Measurements from ENCODE around the gene PYHIN1.
A peak's percentile ranks its signal among the peaks of the same experiment; 100 is the strongest.
"Not testable (repeated sequence)": the region's sequence is repeated elsewhere in the genome, so short reads cannot be mapped to it uniquely, and the experiment has no call there.

The PYHIN1 gene

DNA sequence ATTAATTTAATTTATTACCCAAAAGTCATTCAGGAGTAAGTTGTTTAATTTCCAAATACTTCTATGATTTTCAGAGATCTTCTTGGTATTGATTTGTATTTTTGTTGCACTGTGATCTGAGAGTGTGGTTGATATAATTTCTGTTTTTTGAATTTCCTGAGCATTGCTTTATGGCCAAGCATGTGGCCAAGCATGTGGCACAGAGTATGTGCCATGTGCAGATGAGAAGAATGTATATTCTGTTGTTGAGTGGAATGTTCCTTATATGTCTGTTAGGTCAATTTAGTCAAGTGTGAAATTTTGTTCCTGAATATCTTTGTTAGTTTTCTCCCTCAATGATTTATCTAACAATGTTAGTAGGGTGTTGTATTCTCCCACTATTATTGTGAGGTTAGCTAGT is 53.0 kb downstream of the PYHIN1 start:
- no peak for DNase-seq

DNA sequence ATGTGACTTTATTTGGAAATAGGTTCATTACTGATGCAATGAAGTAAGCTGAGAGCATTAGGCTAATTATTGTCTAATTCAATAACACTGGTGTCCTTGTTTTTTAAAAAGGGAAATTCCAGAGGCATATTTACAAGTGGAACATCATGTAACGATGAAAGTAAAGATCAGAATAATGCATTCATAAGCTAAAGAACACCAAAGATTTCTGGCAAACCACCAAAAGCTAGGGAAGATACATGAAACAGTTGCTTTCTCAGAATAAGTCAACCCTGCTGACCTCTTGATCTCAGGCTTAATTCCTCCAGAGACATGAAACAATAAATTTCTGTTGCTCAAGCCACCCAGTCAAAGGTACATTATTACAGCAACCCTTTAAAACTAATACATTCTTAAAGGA is 58.1 kb downstream of the PYHIN1 start:
- DNase-seq = no peak

DNA sequence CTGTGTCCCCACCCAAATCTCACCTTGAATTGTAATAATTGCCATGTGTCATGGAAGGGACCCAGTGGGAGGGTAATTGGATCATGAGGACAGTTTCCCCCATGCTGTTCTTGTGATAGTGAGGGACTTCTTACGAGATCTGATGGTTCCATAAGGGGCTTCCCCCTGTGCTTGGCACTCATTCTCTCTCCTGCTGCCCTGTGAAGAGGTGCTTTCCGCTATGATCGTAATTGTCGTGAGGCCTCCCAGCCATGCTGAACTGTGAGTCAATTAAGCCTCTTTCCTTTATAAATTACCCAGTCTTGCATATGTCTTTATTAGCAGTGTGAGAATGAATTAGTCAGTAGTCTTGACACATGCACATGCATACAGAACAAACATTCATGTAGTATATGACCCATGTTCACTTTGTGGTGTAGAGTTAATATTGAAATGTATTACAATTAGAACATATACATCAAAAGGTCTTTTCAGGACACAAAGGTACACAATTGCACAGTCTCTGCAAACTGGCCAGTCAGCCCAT is 61.5 kb downstream of the PYHIN1 start:
- DNase-seq = no peak

DNA sequence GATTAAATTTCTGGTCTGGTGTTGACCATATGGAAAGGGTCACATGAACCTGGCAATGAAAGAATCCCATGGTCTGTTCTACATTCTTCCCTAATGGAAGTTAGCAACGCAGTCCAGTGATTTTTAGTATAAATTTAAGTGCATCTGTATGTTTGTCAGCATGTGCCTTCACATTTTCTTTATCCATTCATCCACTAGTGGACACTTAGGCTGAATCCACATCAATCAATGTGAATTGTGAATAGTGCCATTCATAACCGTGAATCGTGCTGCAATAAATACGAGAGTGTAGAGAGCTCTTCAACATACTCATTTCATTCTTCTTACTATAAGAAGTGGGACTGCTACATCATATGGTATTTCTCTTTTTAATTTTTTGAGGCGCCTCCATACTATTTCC is 65.6 kb downstream of the PYHIN1 start:
- no peak for DNase-seq

DNA sequence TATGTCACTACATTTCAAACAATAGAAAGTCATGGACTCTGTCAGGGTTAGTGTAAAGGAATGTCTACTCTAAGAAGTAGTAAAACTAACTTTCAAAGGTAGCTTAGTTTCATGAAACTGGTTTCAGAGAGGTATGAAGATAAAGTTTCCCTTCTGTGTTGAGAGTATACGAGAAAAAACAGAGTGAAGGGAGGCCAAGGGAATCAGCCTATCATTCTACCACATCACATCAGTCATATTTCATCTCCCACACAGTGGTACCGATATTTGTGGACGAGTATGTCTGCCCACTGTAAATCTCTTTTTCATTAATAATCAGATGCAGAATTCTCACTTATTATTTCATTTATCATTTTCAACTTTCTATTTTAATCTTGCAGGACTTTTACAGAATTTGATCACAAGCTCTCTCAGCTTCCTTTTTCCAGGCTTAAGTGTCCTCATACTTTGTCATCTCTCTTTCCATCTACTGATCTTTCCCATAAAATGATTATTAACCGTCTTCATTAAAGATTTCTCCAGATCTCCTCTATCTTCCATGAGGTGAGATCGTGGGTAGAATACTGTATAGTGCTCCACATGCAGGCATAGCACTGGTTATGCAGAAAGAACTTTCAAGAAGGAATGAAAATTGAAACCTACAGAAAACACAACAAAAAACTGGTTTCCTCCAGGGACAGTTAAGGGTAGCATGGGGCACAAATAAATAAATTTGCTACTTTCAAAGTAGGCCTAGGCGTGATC is 66.9 kb downstream of the PYHIN1 start:
- no peak for DNase-seq

DNA sequence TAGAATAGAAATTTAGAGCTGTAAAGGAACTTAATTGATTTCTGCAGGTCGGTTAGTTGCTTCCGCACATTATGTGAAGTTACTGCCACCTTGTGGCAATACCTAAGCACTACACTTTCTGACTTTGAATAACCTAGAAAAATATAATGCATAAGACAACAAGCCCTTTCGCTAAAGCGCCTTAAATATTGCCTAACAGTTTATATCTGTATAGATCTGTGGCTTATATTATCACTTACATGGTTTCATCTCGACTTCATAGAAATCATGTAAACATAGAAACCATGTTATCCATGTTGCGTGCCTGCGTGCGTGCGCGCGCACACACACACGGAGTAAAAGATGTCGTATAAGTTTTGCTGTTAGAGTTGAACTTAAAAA is 67.4 kb downstream of the PYHIN1 start:
- no peak for DNase-seq

DNA sequence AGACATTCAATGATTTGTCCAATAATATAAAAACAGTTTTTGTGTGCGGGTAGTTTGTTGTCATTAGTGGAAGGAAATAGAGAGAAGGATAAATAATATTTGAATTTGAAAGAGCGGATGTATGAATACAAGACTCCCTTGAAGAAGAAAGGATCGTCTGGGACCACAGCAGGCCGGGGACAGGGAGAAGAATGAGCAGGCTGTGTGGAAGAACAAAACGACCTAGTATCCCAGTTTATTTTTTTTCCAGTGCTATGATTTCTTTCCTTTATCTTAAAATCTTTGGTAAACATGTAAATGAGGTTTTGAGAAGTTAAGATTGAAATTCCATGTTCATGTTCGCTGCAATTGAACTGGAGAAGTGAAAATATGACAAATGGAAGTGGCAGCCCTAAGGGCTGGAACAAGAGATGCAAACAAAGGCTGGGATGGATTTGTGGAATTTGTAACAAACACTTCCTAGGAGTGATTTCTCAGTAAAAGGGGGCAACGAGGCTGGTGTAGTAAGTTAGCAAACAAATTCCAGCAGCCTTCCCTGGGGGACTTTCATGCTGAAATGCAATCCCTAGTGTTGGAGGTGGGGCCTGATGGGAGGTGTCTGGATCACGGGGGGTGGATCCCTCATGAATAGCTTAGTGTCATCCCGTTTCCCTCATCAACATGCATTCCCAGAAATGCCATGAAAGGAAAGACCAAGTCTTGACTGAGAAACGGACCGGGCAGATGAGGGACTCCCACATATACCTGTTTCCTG is 68.1 kb downstream of the PYHIN1 start:
- DNase-seq = no peak

DNA sequence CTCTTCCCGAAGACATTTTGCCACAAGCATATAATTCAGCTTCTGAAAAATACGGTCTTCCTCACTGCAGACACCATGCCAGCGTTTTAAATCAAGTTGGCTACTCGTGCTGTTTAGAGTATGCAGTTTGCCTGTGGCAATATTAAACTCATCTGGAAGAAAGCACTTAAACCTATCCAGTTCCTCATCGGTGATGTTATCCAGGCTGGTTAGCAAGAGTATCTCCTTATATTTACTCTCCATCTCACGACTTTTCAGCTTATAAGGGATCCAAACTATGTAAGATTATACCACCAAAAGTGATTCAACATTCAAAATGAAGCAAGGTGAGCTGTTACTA is 68.7 kb downstream of the PYHIN1 start:
- no peak for DNase-seq

DNA sequence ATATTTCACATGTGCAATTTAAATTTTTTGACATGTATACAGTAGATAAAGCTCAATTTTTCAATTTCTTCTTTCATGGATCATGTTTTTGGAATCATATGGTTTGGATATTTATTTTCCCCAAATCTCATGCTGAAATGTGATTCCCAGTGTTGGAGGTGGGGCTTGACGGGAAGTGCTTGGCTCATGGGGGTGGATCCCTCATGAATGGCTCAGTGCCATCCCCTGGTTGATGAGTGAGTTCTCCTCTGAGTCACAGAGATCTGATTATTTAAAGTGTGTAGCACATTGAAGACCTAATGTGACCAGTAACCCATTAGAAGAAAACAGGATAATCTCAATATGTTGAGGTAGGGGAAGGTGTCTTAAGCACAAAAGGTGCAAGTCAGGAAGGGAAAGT is 69.3 kb downstream of the PYHIN1 start:
- DNase-seq = no peak

DNA sequence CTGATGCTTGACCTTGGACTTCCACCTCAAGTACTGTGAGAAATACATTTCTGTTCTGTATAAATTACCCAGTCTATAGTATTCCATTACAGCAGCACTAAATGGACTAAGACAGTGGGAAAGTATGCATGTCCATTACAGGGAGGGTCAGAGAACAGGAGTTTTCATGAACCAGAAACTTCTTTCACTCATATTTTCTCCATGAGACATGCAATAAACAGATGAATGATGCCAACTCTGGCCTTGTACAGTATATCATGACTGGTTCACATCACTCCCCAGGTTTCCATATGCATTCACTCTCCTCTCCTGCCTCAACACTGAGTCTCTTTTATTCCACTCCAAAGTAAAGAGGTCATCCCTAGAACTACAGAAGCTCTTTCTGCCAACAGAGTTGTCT is 73.8 kb downstream of the PYHIN1 start:
- no peak for DNase-seq

DNA sequence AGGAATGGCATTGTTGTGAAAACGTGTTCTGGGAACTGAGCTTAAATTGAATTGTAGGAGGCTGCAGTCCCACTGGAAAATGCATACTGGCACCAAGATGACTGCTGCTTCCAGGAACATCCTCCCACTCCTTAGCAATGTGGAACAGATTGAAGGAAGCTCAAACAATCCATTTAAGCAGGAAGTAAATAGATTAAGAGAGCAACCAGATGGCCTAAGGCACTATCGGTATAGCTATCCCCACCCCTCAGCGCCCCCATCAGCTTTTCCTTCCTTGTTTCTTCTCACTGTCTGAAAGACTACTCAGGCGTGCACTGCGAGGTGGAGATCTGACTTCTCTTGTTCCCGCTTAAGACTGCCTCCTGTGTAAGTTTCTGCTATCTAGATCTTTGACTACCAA is 74.3 kb downstream of the PYHIN1 start:
- DNase-seq = no peak

DNA sequence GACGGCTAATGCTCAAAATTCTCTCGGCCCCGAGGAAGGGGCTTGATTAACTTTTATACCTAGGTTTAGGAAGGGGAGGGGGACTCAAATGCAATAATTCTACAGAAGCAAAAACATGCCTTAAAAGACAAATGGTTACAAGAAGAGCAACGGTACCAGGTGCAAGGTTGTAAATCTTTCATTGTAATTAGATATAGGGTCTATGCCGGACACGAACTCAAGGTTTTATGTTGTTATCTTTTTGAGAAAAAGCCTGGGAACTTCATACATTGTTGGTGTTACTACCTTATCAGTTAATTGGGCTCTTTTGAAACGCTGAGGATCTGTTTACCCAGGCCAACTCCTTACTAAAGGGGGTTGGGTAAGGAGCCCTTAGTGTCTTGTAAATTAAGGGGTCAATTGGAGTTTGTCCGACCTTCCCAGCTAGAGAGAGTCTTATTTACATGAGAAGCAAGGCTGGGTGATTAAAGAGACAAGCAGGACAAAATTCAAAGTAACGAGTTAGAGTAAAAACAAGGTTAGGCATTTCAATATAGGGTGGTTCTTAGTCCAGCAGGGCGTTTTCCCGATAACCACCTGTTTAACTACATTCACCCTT is 75.0 kb downstream of the PYHIN1 start:
- DNase-seq = not testable (repeated sequence)

DNA sequence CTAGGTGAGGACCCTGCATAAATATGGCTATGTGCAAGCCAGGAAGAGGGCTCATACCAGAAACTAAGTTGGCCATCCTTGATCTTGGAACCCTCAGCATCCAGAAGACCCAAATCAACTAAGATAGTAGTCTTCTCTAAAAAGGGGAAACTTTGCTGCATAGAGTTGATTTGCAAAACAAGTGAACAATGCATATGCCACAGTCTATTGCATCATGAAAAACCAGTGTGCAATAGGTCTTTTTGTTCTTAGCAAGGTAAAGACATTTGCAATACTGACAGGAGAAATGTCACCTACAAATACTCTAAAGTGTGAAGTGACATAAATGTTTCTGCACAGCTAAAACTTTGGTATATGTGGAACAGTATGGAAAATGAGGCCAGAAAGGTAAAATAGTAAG is 76.4 kb downstream of the PYHIN1 start:
- DNase-seq = no peak

DNA sequence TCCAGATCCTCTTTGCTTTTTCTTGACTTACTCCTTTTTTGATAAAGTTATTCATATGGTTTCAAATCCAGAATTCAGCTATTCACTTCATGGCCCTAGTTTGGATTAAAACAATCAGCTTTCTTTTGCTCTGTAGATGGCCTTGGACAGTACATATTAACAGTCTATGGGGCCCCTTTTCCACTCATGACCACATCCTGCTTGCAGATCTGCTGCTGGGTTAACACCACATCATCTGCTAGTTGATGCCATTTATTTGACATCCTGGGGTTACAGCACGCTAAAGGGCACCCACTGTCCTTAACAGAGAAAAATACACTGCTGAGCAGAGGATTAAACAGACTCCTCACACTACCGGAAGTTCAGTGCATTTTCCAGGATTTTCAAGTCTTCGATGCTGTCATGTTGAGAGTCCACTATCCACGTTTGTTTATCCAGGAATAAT is 77.4 kb downstream of the PYHIN1 start:
- DNase-seq = no peak

DNA sequence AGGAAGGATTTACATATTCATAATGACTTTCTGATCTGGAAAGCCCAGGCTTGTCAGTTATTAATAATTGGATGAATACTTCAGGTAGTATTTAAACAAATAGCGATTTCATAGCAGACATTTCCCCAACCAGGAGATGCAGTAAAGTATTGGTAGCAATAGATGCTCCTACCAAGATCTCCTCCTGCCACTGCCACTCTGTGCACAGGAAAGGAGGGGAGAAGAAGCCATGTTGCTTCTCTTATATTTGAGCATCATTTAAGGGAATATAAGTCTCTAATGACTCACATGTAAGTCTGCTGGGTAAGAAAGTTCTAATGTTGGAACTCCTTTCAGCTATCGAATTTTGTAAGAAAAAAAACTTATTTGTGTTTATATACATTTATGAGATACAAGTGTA is 77.9 kb downstream of the PYHIN1 start:
- DNase-seq = no peak

DNA sequence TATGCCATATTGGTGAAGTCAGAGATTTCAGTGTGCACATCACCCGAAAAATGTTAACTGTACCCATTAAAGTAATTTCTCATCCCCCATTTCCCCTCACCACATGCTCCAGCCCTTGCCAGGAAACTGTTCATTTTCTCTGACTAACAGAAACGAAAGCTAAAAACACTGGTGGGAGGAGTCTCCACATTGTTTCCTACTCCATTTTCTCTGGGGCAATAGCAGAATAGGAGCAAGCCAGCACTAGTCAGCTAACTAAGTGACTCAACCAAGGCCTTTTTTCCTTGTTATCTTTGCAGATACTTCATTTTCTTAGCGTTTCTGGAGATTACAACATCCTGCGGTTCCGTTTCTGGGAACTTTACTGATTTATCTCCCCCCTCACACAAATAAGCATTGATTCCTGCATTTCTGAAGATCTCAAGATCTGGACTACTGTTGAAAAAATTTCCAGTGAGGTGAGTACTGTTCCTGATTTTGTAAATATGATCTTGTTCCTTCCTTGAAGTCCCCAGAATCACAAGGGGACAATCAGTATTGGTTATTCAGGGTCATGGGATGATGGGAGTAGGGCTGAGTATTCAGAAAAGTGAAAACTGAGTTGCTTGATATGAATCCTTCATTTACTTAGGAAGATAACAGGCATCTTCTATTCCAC is 78.5 kb downstream of the PYHIN1 start, which contains the start of gene IFI16:
TSS of gene IFI16 (plus strand) at position 204 of the 658 bp plus-strand sequence. CDS start 4,774 bp downstream, outside the sequence.
- peak; percentile 92 for DNase-seq

DNA sequence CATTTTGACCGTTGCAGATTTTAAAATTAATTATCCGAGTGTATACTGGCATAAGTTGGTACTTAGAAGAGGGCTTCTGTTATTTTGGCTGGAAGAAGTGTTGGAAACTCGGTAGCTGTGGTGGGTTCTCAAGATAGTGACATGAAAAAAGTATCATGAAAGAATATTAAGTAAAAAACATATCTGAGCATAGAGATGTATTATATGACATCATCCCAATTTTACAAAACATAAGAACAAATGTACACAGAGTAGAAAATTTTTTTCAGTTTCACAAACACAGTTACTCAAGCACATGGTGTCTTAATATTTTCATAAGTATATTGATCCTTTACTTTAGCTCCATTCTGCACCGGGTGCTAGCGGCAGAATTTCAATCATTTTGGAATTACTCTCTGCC is 79.0 kb downstream of the PYHIN1 start:
- DNase-seq = no peak

DNA sequence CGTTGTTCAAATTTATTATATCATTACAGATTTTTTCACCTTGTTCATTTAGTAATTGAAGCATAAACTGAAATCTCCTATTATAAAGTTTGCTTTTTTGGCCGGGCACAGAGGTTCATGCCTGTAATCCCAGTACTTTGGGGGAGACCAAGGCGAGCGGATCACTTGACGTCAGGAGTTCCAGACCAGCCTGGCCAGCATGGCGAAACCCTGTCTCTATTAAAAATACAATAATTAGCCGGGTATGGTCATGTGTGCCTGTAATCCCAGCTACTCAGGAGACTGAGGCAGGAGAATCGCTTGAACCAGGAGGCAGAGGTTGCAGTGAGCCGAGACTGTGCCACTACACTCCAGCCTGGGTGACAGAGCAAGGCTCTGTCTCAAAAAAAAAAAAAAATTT is 79.6 kb downstream of the PYHIN1 start:
- DNase-seq = not testable (repeated sequence)

DNA sequence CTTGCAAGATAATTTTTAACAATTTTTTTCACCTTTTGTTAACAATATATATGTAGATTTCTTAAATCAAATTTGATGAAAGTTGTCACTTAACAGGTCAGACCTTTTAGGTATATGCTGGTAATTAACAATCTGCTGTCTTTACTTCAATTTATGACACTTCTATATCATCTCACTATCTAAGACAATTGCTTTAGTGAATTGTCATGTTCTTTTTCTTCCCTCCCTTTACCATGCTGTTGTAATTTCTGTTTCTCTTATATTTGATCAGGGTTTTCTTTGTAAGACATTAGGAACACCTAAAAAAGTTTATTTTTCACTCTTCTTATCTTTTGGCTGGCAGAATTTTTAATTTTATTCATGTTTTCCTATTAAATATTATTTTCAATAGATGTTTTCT is 80.4 kb downstream of the PYHIN1 start:
- no peak for DNase-seq

DNA sequence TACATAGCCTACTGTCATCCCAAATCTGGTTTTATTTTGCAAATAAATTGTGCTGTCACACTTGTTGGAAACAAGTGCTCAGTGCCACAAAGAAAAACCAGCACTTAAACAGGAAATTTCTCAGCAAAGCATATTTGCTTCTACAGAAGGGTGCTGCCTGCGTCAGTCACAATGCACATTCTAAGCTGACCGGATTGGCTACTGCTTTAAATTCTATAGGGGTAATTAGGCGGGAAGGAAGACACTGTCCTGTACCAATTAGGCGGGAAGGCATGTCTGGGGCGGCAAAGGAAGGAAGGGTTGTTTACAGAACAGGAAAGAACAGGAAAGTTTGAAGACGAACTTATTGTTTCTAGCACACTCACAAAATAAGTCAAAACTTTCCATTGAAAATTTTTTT is 81.1 kb downstream of the PYHIN1 start:
- DNase-seq = no peak

DNA sequence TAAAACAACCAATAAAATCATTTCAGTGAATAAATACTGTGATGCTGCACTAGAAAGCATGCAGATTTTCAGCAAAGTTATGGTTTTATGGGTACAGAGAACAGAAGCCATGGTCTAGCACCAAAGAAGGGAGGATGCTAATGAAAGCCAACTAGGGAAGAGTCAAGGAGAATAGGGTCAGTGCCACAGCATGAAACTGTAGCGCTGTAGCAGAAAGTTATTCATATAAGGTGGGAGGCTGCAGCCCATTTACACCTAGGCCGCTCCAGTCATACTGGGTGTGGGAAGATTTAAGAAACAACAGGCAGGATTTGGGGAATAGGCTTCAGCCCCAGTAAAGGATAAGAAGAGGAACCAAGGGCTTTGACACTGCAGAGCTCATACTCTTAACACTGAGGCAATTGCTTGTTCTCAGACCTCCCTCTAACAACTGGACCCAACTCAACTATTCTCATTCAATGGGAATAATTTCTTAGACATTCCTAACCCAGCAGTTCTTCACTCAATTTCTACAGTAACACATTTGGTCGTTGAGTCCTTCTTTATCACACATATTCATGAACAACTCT is 82.7 kb downstream of the PYHIN1 start:
- DNase-seq = no peak

DNA sequence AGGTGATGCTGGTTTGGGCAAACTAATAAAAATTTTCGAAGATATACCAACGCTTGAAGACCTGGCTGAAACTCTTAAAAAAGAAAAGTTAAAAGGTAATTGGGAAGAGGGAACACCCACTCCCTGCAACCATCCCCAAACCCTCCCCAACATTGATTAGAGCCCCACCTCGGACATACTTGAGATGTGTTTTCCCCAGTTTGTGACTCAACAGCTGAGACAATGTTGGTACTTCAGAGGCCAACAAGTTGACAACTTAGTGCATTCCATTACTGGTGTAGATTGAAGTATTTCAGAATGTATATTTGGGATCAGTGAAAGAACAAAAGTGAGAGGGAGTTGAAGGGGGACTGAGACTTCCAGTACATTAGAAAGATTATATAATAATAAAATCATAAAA is 83.5 kb downstream of the PYHIN1 start:
- DNase-seq = no peak

DNA sequence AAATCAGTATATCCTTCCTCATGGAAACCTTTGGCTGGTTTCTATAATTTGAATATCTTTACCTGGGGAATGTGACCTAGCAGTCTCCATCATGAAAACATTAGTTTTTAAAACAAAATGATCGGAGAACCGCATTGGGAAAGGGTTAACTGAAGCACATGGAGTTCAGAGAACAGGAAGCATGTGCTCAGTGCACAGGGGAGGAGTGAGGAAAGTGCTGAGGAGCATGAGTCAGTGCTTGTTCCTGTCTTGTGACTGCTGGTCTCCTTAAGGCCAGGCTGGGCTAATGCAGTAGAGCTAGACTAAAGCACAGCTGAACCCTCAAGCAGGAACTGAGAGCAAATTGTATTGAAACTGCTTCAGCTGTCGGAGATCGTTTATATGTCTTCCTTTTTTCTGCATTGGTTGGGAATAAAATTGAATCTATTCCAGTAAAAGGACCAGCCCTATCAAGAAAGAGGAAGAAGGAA is 84.1 kb downstream of the PYHIN1 start:
- DNase-seq = peak; percentile 99
